Body of pancreas (tissue), 4 donors: ENCODE results near the gene SMAD5. TPM values are rescaled to one million over a fixed set of nuclear protein-coding genes. Genes with fewer than 3 reads are reported as not detected.

Experiments used
- ATAC-seq: fragments of 150-250 bp; one replicate; pipeline ENCODE4 v1.9.1; 2016
- DNase-seq, 4 donors: peaks; one replicate each; pipeline ENCODE4 v3.0.0-alpha.2; 2019
- H3K27ac ChIP-seq, 4 donors: fragments of 200-600 bp; sonication (generic); 1 replicate in 3 of 4; 2 replicates in 1 of 4; pipeline versions ENCODE4 v1.5.1 to v1.6.1; 2016 to 2019; ENCODE audit warnings: mild to moderate bottlenecking in 1 of 4, mixed read lengths in 1 of 4, moderate library complexity in 1 of 4
- H3K27me3 ChIP-seq, 2 donors: fragments of 200-600 bp; sonication (generic); one replicate each; pipeline ENCODE4 v1.6.0; 2016; ENCODE audit warnings: mild to moderate bottlenecking in 1 of 2
- H3K36me3 ChIP-seq, 2 donors: fragments of 200-600 bp; sonication (generic); replicated peaks in 1 of 2; 2 replicates each; pipeline ENCODE4 v1.5.1; 2016; ENCODE audit warnings: low read depth in 2 of 2; ENCODE audit not compliant: insufficient read depth in 1 of 2
- H3K4me1 ChIP-seq: fragments of 200-600 bp; sonication (generic); one replicate; pipeline ENCODE4 v1.6.0; 2016
- H3K4me3 ChIP-seq, 2 donors: fragments of 200-600 bp; sonication (generic); 1 replicate in 1 of 2; 2 replicates in 1 of 2; pipeline ENCODE4 v1.5.1; 2016 to 2019
- H3K9me3 ChIP-seq, 3 donors: fragments of 200-600 bp; sonication (generic); 1 replicate in 2 of 3; 2 replicates in 1 of 3; pipeline ENCODE4 v1.5.1; 2016
- CTCF ChIP-seq, 7 experiments: fragments of 450-650 bp in 4 of 7; fragments of 200-600 bp in 3 of 7; sonication (generic) in 3 of 7; IDR thresholded peaks; one replicate each; pipeline ENCODE4 v1.5.1; 2016 to 2019; ENCODE audit warnings: antibody characterized with exemption in 7 of 7
- POLR2A ChIP-seq, 3 donors: fragments of 450-650 bp; IDR thresholded peaks; one replicate each; pipeline ENCODE4 v1.6.1; 2016; ENCODE audit warnings: antibody characterized with exemption in 3 of 3, mild to moderate bottlenecking in 2 of 3
- WGBS, 2 donors: methylation state at CpG; one replicate each; pipeline ENCODE4 v1.1.5; 2017; 5-methylcytosine and 5-hydroxymethylcytosine counted together
- intact Hi-C: fragments of 100-400 bp; cut with DNase I; formaldehyde crosslinking; loops from one replicate; pipeline ENCODE4 v1.15.1; 2023
- total RNA-seq, 2 donors: library from RNA; depleted of rRNA; stranded (reverse); fragments of >200 nt; gene quantifications; one replicate each; pipeline ENCODE4 v1.1.0, GENCODE V29; 2016

Gene SMAD5
- total RNA-seq, 2 donors from 2014 or later, result 24.1 to 35.0 TPM

DNA sequence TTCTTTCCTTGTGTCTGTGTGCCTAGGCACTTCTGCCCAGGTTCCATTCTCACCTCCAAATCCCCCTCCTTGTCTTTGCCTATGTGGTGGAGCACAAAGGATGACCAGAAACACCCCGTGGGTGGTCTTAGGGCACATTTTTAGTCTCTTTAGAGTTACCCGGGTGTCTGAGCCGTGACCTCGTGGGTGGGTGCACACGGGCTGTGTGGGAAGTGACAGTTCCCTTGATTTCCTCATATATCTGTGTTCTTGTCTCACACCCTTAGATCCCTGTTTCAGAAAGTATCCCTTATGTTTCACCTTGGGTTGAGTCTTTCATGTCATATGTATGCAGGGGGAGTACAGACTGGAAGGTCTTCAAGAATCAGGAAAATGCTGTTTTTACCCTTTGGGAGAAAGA, 73.7 kb downstream of the SMAD5 start:
- Histone ChIP-seq H3K27me3 (no peaks in the 10 kb centered on the region), H3K9me3 (no peaks in the 10 kb centered on the region), H3K4me3 (no peak overlapping the region), H3K36me3 (no peaks in the 10 kb centered on the region), H3K4me1 (no peaks in the 10 kb centered on the region), H3K27ac (no peak overlapping the region)
- TF ChIP-seq POLR2A (IDR thresholded peaks at IDR 0.05) (no peak), CTCF (IDR thresholded peaks at IDR 0.05) (no peak)
- intact Hi-C loops, result no loop called here
- DNase-seq, result no peak
- no peak for ATAC-seq
- 66 to 69% methylated on average over 5 of the region's 5 CpGs for WGBS, 2 donors

- H3K4me3 ChIP-seq, result no peak overlapping the region
- TF ChIP-seq CTCF (IDR thresholded peaks at IDR 0.05) (no peak), POLR2A (IDR thresholded peaks at IDR 0.05) (no peak)
- H3K36me3 ChIP-seq, result no peaks in the 10 kb centered on the region
- intact Hi-C loops, result no loop called here
- H3K9me3 ChIP-seq, result no peaks in the 10 kb centered on the region
- H3K27me3 ChIP-seq, result no peaks in the 10 kb centered on the region
- no peaks in the 10 kb centered on the region for H3K4me1 ChIP-seq
- ATAC-seq, result no peak
- no peak overlapping the region for H3K27ac ChIP-seq
- DNase-seq, result no peak
- 78 to 79% methylated on average over 7 of the region's 7 CpGs for WGBS, 2 donors
Measured at GRCh38 chr5:136207631-136208030, 75.0 kb downstream of the SMAD5 start.

- intact Hi-C loops, result no loop called here
- TF ChIP-seq POLR2A (IDR thresholded peaks at IDR 0.05) (no peak), CTCF (IDR thresholded peaks at IDR 0.05) (no peak)
- Histone ChIP-seq H3K9me3 (no peaks in the 10 kb centered on the region), H3K27me3 (peaks cover 0 to 4% of the 10 kb centered on the region in 2 donors), H3K27ac (no peak overlapping the region), H3K4me3 (no peak overlapping the region), H3K36me3 (no peaks in the 10 kb centered on the region), H3K4me1 (no peaks in the 10 kb centered on the region)
- 51 to 55% methylated on average over 3 of the region's 3 CpGs for WGBS, 2 donors
- ATAC-seq, result no peak
- no peak for DNase-seq
Measured at GRCh38 chr5:136208916-136209315, 76.3 kb downstream of the SMAD5 start.

DNA sequence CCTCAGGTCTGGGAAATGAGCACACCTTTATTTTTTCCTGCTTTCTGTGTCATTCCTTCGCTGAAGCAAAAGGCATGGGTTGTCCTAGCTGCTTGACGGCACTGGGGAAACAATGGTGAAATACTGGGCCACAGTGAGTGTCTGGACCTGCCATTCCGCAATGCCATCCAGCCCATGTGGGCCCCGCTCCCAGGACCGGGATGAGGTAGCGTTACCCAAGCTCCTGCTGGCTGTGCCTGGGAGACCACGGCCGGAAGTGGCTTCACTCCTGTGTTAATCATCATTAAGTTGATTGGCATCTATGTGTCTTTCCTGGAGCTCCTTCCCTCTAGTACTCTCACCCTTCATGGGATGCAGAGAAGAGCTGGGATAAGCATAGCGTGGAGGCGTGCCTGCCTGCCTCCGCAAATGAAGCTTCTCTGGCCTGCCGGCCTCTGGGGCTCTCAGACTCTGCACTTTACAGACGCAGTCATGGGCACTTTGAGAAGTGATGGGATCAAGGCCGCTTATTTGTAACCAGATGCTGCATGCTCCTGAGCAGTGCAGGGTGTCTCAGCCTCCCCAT, 76.8 kb downstream of the SMAD5 start:
- Histone ChIP-seq H3K4me3 (no peak overlapping the region), H3K4me1 (no peaks in the 10 kb centered on the region), H3K36me3 (no peaks in the 10 kb centered on the region), H3K27me3 (peaks cover 0 to 4% of the 10 kb centered on the region in 2 donors), H3K27ac (no peak overlapping the region), H3K9me3 (no peaks in the 10 kb centered on the region)
- 77 to 80% methylated on average over 10 to 14 of the region's 14 CpGs for WGBS, 2 donors
- DNase-seq, result no peak
- intact Hi-C loops, result no loop called here
- no peak for TF ChIP-seq CTCF (IDR thresholded peaks at IDR 0.05)
- TF ChIP-seq POLR2A (IDR thresholded peaks at IDR 0.05), result no peak
- ATAC-seq, result no peak

DNA sequence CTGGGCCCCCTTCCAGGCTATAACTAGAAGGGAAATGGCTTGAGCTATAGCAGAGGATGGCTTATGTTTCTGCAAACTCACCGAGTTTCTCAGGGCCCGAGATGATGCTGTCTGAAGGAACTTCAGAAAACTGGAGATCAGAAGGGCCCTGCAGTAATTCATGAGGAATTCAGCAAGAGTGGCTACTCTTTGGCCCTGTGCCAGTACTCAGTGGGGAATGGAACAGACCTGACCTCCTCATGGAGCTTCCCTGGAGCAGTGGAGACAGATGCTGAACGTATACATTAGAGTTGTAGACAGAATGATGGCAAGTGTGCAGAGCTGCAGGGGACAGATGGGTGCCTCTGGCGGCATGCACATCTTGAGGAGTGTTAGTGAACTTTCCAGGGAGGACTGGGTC, 77.6 kb downstream of the SMAD5 start:
- DNase-seq (no peak), ATAC-seq (no peak)
- Histone ChIP-seq H3K36me3 (no peaks in the 10 kb centered on the region), H3K4me3 (no peak overlapping the region), H3K27ac (no peak overlapping the region), H3K9me3 (no peaks in the 10 kb centered on the region), H3K27me3 (peaks cover 0 to 4% of the 10 kb centered on the region in 2 donors), H3K4me1 (no peaks in the 10 kb centered on the region)
- intact Hi-C loops, result loop anchor here (5.0 kb wide), 2 partner anchors 268 to 323 kb away; no protein-coding TSS in a partner anchor
- TF ChIP-seq CTCF (IDR thresholded peaks at IDR 0.05), result no peak
- TF ChIP-seq POLR2A (IDR thresholded peaks at IDR 0.05), result no peak
- 61 to 62% methylated on average over 4 of the region's 4 CpGs for WGBS, 2 donors
